ENCODE data around the gene SBNO2. TPM values are rescaled to one million over a fixed set of nuclear protein-coding genes. Genes with fewer than 3 reads are reported as not detected.

Gene SBNO2
- polyA plus RNA-seq, 3 donors = 0.71 to 75.0 (median 2.6) TPM

GRCh38 chr19:1182068-1182467 is 8.0 kb upstream of the SBNO2 start:
- Histone ChIP-seq H2AFZ (ENCODE audit: insufficient read depth, low read depth, low read length, poor library complexity, severe bottlenecking) (no peak overlapping the region), H3K9me3 (replicated peaks in 1 of 2; ENCODE audit: control insufficient read depth in 1 of 2, insufficient read depth in 1 of 2, low read length in 2 of 2) (no peaks in the 10 kb centered on the region), H3K4me1 (ENCODE audit: control insufficient read depth in 1 of 2, insufficient read depth in 2 of 2, low read length in 2 of 2) (peaks cover 51 to 64% of the 10 kb centered on the region in 2 donors), H3K79me2 (ENCODE audit: insufficient read depth, low read length) (peaks cover 16% of the 10 kb centered on the region), H3K4me2 (replicated peaks; ENCODE audit: extremely low read depth, low read length, poor library complexity, severe bottlenecking) (peak overlapping the region; percentile 74), H3K27me3 (ENCODE audit: control insufficient read depth in 2 of 2, insufficient read depth in 2 of 2, low read length in 2 of 2) (no peaks in the 10 kb centered on the region), H3K36me3 (replicated peaks in 1 of 2; ENCODE audit: control insufficient read depth in 1 of 2, insufficient read depth in 2 of 2, low read length in 2 of 2) (no peaks in the 10 kb centered on the region), H3K9ac (ENCODE audit: insufficient read depth, low read length, poor library complexity, severe bottlenecking) (no peak overlapping the region), H3K27ac (ENCODE audit: low read depth in 1 of 2, low read length in 2 of 2) (peak overlapping the region; percentile 67 to 94), H3K4me3 (replicated peaks in 1 of 3; ENCODE audit: low read depth in 2 of 3, low read length in 3 of 3) (peak overlapping the region in 1 of 3 experiments; percentile 78), H4K20me1 (ENCODE audit: insufficient read depth, low read length) (no peaks in the 10 kb centered on the region)
- Mint-ChIP-seq H3K27ac (peak overlapping the region in 5 of 7 donors; percentile 46 to 98 (median 74)), H3K4me3 (no peak overlapping the region), H3K4me1 (peaks cover 56% of the 10 kb centered on the region), H3K36me3 (peaks cover 0 to 8% of the 10 kb centered on the region in 2 donors), H3K9me3 (peaks cover 0 to 2% (median 0%) of the 10 kb centered on the region in 7 donors), H3K27me3 (ENCODE audit: low read depth in 3 of 3) (peaks cover 0 to 7% (median 0%) of the 10 kb centered on the region in 3 donors)
- WGBS (ENCODE audit: insufficient coverage) = 98% methylated on average over 10 of the region's 10 CpGs
- TF ChIP-seq, protein P1, sequence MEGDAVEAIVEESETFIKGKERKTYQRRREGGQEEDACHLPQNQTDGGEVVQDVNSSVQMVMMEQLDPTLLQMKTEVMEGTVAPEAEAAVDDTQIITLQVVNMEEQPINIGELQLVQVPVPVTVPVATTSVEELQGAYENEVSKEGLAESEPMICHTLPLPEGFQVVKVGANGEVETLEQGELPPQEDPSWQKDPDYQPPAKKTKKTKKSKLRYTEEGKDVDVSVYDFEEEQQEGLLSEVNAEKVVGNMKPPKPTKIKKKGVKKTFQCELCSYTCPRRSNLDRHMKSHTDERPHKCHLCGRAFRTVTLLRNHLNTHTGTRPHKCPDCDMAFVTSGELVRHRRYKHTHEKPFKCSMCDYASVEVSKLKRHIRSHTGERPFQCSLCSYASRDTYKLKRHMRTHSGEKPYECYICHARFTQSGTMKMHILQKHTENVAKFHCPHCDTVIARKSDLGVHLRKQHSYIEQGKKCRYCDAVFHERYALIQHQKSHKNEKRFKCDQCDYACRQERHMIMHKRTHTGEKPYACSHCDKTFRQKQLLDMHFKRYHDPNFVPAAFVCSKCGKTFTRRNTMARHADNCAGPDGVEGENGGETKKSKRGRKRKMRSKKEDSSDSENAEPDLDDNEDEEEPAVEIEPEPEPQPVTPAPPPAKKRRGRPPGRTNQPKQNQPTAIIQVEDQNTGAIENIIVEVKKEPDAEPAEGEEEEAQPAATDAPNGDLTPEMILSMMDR (IDR thresholded peaks at IDR 0.05) = no peak
- intact Hi-C loops (cut with micrococcal nuclease) = no loop called here
- DNase-seq = no peak

DNA sequence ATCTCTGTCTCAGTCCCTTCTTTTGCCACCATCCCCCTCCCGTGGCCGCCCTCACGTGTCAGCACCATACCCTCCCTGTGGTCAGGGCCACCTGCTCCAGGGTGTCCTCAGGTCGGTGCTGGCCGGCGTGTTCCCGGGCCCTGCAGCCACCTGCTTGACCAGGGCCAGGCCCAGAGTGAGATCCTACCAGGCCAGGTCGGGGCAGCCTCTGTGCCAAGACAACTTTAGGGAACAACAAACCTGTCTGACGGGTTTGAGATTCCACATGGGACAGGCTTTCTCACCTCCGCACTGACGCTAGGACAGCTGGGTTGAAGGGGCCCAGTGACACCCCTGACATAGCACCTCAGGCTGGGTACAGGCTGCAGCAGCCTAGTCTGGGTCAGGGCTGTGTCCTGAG is 7.5 kb upstream of the SBNO2 start:
- Mint-ChIP-seq H3K4me1 (peaks cover 61% of the 10 kb centered on the region), H3K36me3 (peaks cover 0 to 8% of the 10 kb centered on the region in 2 donors), H3K9me3 (peaks cover 0 to 2% (median 0%) of the 10 kb centered on the region in 7 donors), H3K27me3 (ENCODE audit: low read depth in 3 of 3) (peaks cover 0 to 7% (median 0%) of the 10 kb centered on the region in 3 donors), H3K4me3 (peak overlapping the region in 1 of 2 donors; percentile 88), H3K27ac (peak overlapping the region; percentile 82 to 98 (median 96))
- TF ChIP-seq, protein P1 (IDR thresholded peaks at IDR 0.05) = no peak
- Histone ChIP-seq H3K4me3 (replicated peaks in 1 of 3; ENCODE audit: low read depth in 2 of 3, low read length in 3 of 3) (peak overlapping the region in 1 of 3 experiments; percentile 78), H3K4me1 (ENCODE audit: control insufficient read depth in 1 of 2, insufficient read depth in 2 of 2, low read length in 2 of 2) (peaks cover 56 to 69% of the 10 kb centered on the region in 2 donors), H3K27me3 (ENCODE audit: control insufficient read depth in 2 of 2, insufficient read depth in 2 of 2, low read length in 2 of 2) (no peaks in the 10 kb centered on the region), H4K20me1 (ENCODE audit: insufficient read depth, low read length) (no peaks in the 10 kb centered on the region), H3K79me2 (ENCODE audit: insufficient read depth, low read length) (peaks cover 16% of the 10 kb centered on the region), H3K9me3 (replicated peaks in 1 of 2; ENCODE audit: control insufficient read depth in 1 of 2, insufficient read depth in 1 of 2, low read length in 2 of 2) (no peaks in the 10 kb centered on the region), H3K4me2 (replicated peaks; ENCODE audit: extremely low read depth, low read length, poor library complexity, severe bottlenecking) (peak overlapping the region; percentile 74), H2AFZ (ENCODE audit: insufficient read depth, low read depth, low read length, poor library complexity, severe bottlenecking) (no peak overlapping the region), H3K36me3 (replicated peaks in 1 of 2; ENCODE audit: control insufficient read depth in 1 of 2, insufficient read depth in 2 of 2, low read length in 2 of 2) (no peaks in the 10 kb centered on the region), H3K27ac (ENCODE audit: low read depth in 1 of 2, low read length in 2 of 2) (peak overlapping the region; percentile 67 to 94), H3K9ac (ENCODE audit: insufficient read depth, low read length, poor library complexity, severe bottlenecking) (peak overlapping the region; percentile 67)
- 89% methylated on average over 11 of the region's 11 CpGs for WGBS (ENCODE audit: insufficient coverage)
- intact Hi-C loops (cut with micrococcal nuclease) = no loop called here
- DNase-seq = peak in 1 of 3 donors; percentile 5
